Amniotic epithelial cell (primary cell): ENCODE results near the gene ISM1.
A peak's percentile ranks its signal among the peaks of the same experiment; 100 is the strongest.

Experiments used
- DNase-seq: peaks from one replicate; pipeline ENCODE4 v3.0.0-alpha.2; 2010; ENCODE audit warnings: low read depth

The ISM1 gene

GRCh38 chr20:13313201-13313600 is 92.1 kb downstream of the ISM1 start:
- DNase-seq = no peak

GRCh38 chr20:13317439-13317838 is 96.4 kb downstream of the ISM1 start:
- DNase-seq = no peak

GRCh38 chr20:13318871-13319521 is 97.9 kb downstream of the ISM1 start:
- DNase-seq = no peak

- DNase-seq = no peak
Measured at GRCh38 chr20:13320702-13321101, 99.6 kb downstream of the ISM1 start.

GRCh38 chr20:13321416-13321815 is 100.3 kb downstream of the ISM1 start:
- no peak for DNase-seq

- no peak for DNase-seq
Measured at GRCh38 chr20:13322198-13322597, 101.1 kb downstream of the ISM1 start.

- DNase-seq = no peak
Measured at GRCh38 chr20:13322621-13323020, 101.5 kb downstream of the ISM1 start.

- peak; percentile 15 for DNase-seq
Measured at GRCh38 chr20:13325033-13325432, 104.0 kb downstream of the ISM1 start.

- DNase-seq = no peak
Measured at GRCh38 chr20:13325796-13326340, 104.8 kb downstream of the ISM1 start.

- DNase-seq = no peak
Measured at GRCh38 chr20:13331536-13331935, 110.5 kb downstream of the ISM1 start.

GRCh38 chr20:13333036-13333435 is 112.0 kb downstream of the ISM1 start:
- no peak for DNase-seq

- no peak for DNase-seq
Measured at GRCh38 chr20:13333793-13334192, 112.7 kb downstream of the ISM1 start.

GRCh38 chr20:13336308-13337089 is 115.4 kb downstream of the ISM1 start:
- DNase-seq = no peak

- no peak for DNase-seq
Measured at GRCh38 chr20:13337090-13337784, 116.2 kb downstream of the ISM1 start.

GRCh38 chr20:13338097-13338661 is 117.1 kb downstream of the ISM1 start:
- DNase-seq = no peak

GRCh38 chr20:13338999-13339411 is 117.9 kb downstream of the ISM1 start:
- DNase-seq = no peak

GRCh38 chr20:13340088-13340487 is 119.0 kb downstream of the ISM1 start:
- no peak for DNase-seq

- no peak for DNase-seq
Measured at GRCh38 chr20:13341737-13342393, 120.8 kb downstream of the ISM1 start.

- no peak for DNase-seq
Measured at GRCh38 chr20:13342469-13343242, 121.6 kb downstream of the ISM1 start.

GRCh38 chr20:13344671-13345070 is 123.6 kb downstream of the ISM1 start:
- DNase-seq = no peak
